HepG2 (cell line): ENCODE measurements around the gene DDX17. TPM values are rescaled to one million over a fixed set of nuclear protein-coding genes. Genes with fewer than 3 reads are reported as not detected.

Source experiments
- AGO1 ChIP-seq: fragments of 200-400 bp; formaldehyde crosslinking; IDR thresholded peaks from 2 replicates; pipeline ENCODE4 v1.6.1; 2017; ENCODE audit warnings: mild to moderate bottlenecking, low read depth, low read length, moderate library complexity; ENCODE audit not compliant: poor library complexity, severe bottlenecking
- BORCS8-MEF2B ChIP-seq: sonication (generic); formaldehyde crosslinking; IDR thresholded peaks from 2 replicates; pipeline ENCODE4 v1.8.0; 2022; ENCODE audit warnings: mild to moderate bottlenecking, missing genetic modification reagents
- CBX1 ChIP-seq: IDR thresholded peaks from one replicate; pipeline ENCODE4 v1.6.1; 2016; ENCODE audit warnings: antibody characterized with exemption, low read depth
- HHEX ChIP-seq: IDR thresholded peaks from 2 replicates; pipeline ENCODE4 v1.6.1; 2016; ENCODE audit warnings: control low read depth
- PAX8 ChIP-seq: sonication (generic); formaldehyde crosslinking; IDR thresholded peaks from 2 replicates; pipeline ENCODE4 v1.8.0; 2022; ENCODE audit warnings: mild to moderate bottlenecking, missing genetic modification reagents, borderline replicate concordance
- PHF8 ChIP-seq: sonication (generic); formaldehyde crosslinking; IDR thresholded peaks from 2 replicates; pipeline ENCODE4 v1.5.0; 2020; ENCODE audit warnings: missing genetic modification reagents
- SOX5 ChIP-seq: IDR thresholded peaks from 2 replicates; pipeline ENCODE4 v1.6.1; 2016; ENCODE audit warnings: borderline replicate concordance
- THAP11 ChIP-seq: IDR thresholded peaks from 2 replicates; pipeline ENCODE4 v1.6.1; 2016; ENCODE audit warnings: missing biosample characterization, missing genetic modification reagents
- ZNF34 ChIP-seq: sonication (generic); formaldehyde crosslinking; IDR thresholded peaks from 2 replicates; pipeline ENCODE4 v1.4.0; 2020; ENCODE audit warnings: mild to moderate bottlenecking, missing genetic modification reagents, borderline replicate concordance
- polyA plus RNA-seq, 8 experiments: library from polyadenylated mRNA; depleted of rRNA in 3 of 8; stranded (reverse) in 7 of 8; unstranded in 1 of 8; fragments of >200 nt; fragmentation: Illumina TruSeq in 4 of 8; extraction: Trizol in 4 of 8; gene quantifications; 2 replicates each; pipeline versions ENCODE4 v1.2.1 to v1.2.3, GENCODE V29; 2011 to 2016; ENCODE audit warnings: low read depth in 4 of 8, missing spikeins in 1 of 8, mixed read lengths in 1 of 8; ENCODE audit not compliant: insufficient read depth in 1 of 8
- total RNA-seq, 5 experiments: library from RNA; depleted of rRNA; stranded (reverse); fragments of >200 nt; fragmentation: Illumina TruSeq; extraction: Trizol; gene quantifications; 2 replicates each; pipeline ENCODE4 v1.2.3, GENCODE V29; 2016; ENCODE audit warnings: low read depth in 1 of 5
- TF ChIP-seq, protein P1 (sequence below): sonication (generic); formaldehyde crosslinking; IDR thresholded peaks from 2 replicates; pipeline ENCODE4 v1.4.0; 2020; ENCODE audit warnings: low read depth, mild to moderate bottlenecking, missing genetic modification reagents
- TF ChIP-seq, protein P2 (sequence below): sonication (generic); formaldehyde crosslinking; IDR thresholded peaks from 2 replicates; pipeline ENCODE4 v1.4.0; 2020; ENCODE audit warnings: missing genetic modification reagents
- TF ChIP-seq, protein P3 (sequence below): sonication (generic); formaldehyde crosslinking; IDR thresholded peaks from 2 replicates; pipeline ENCODE4 v1.4.0; 2020; ENCODE audit warnings: missing genetic modification reagents; ENCODE audit errors: not compliant biosample characterization
- TF ChIP-seq, protein P4 (sequence below): sonication (generic); formaldehyde crosslinking; IDR thresholded peaks from 2 replicates; pipeline ENCODE4 v1.5.1; 2020; ENCODE audit warnings: mild to moderate bottlenecking, missing genetic modification reagents, moderate library complexity
- TF ChIP-seq, protein P5 (sequence below): sonication (generic); formaldehyde crosslinking; IDR thresholded peaks from 2 replicates; pipeline ENCODE4 v1.4.0; 2020; ENCODE audit warnings: missing genetic modification reagents, borderline replicate concordance

Gene DDX17
- total and polyA plus RNA-seq, 2 of the 13 experiments (the other 11 are each of a cell fraction or from before 2014, with no cell fraction given) = 238 to 344 TPM

DNA sequence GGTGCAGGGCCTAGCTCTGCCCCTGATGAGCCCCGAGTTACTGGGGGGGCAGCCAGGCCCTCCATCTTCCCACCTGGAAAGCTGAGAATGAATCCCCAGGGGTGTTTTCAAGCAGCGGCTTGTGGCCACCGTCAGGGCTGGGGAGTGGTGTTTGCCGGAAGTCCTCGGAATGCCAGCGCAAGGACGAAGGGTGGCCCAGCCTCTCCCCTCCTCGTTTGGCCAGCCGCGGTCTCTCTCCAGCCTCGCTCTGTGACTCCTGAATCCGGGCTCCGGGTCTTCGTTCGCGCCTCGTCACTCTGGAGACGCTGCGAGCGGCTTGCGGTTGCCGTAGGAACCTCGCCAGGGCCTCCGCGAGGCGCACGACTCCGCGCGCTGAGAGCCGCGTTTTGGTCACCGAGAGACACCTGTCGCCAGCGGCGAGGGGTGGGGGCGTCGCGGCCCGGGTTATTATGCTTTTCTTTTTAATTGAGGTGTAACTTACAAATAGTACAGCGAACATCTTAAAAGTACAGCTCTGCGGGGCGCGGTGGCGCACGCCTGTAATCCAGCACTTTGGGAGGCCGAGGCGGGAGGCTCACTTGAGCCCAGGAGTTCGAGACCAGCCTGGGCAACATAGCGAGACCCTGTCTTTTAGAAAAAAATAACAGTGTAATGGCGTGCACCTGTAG, 44.6 kb downstream of the DDX17 start (continued):
- TF ChIP-seq, protein P1, sequence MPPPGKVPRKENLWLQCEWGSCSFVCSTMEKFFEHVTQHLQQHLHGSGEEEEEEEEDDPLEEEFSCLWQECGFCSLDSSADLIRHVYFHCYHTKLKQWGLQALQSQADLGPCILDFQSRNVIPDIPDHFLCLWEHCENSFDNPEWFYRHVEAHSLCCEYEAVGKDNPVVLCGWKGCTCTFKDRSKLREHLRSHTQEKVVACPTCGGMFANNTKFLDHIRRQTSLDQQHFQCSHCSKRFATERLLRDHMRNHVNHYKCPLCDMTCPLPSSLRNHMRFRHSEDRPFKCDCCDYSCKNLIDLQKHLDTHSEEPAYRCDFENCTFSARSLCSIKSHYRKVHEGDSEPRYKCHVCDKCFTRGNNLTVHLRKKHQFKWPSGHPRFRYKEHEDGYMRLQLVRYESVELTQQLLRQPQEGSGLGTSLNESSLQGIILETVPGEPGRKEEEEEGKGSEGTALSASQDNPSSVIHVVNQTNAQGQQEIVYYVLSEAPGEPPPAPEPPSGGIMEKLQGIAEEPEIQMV (CRISPR knock-in tag) = no peak
- no peak for TF ChIP-seq HHEX
- peak; percentile 39 for TF ChIP-seq PHF8 (CRISPR knock-in tag)
- peak; percentile 67; the same call in 1 of the 2 replicates for TF ChIP-seq THAP11 (CRISPR knock-in tag)
- TF ChIP-seq, protein P2, sequence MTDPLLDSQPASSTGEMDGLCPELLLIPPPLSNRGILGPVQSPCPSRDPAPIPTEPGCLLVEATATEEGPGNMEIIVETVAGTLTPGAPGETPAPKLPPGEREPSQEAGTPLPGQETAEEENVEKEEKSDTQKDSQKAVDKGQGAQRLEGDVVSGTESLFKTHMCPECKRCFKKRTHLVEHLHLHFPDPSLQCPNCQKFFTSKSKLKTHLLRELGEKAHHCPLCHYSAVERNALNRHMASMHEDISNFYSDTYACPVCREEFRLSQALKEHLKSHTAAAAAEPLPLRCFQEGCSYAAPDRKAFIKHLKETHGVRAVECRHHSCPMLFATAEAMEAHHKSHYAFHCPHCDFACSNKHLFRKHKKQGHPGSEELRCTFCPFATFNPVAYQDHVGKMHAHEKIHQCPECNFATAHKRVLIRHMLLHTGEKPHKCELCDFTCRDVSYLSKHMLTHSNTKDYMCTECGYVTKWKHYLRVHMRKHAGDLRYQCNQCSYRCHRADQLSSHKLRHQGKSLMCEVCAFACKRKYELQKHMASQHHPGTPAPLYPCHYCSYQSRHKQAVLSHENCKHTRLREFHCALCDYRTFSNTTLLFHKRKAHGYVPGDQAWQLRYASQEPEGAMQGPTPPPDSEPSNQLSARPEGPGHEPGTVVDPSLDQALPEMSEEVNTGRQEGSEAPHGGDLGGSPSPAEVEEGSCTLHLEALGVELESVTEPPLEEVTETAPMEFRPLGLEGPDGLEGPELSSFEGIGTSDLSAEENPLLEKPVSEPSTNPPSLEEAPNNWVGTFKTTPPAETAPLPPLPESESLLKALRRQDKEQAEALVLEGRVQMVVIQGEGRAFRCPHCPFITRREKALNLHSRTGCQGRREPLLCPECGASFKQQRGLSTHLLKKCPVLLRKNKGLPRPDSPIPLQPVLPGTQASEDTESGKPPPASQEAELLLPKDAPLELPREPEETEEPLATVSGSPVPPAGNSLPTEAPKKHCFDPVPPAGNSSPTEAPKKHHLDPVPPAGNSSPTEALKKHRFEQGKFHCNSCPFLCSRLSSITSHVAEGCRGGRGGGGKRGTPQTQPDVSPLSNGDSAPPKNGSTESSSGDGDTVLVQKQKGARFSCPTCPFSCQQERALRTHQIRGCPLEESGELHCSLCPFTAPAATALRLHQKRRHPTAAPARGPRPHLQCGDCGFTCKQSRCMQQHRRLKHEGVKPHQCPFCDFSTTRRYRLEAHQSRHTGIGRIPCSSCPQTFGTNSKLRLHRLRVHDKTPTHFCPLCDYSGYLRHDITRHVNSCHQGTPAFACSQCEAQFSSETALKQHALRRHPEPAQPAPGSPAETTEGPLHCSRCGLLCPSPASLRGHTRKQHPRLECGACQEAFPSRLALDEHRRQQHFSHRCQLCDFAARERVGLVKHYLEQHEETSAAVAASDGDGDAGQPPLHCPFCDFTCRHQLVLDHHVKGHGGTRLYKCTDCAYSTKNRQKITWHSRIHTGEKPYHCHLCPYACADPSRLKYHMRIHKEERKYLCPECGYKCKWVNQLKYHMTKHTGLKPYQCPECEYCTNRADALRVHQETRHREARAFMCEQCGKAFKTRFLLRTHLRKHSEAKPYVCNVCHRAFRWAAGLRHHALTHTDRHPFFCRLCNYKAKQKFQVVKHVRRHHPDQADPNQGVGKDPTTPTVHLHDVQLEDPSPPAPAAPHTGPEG (CRISPR knock-in tag) = 0 out of 2 replicates have a peak, but pooled peaks have one; percentile 37
- TF ChIP-seq ZNF34 (CRISPR knock-in tag) = no peak
- TF ChIP-seq AGO1 = peak; percentile 64
- TF ChIP-seq BORCS8-MEF2B (CRISPR knock-in tag) = peak; percentile 76; the same call in 1 of the 2 replicates
- TF ChIP-seq, protein P3, sequence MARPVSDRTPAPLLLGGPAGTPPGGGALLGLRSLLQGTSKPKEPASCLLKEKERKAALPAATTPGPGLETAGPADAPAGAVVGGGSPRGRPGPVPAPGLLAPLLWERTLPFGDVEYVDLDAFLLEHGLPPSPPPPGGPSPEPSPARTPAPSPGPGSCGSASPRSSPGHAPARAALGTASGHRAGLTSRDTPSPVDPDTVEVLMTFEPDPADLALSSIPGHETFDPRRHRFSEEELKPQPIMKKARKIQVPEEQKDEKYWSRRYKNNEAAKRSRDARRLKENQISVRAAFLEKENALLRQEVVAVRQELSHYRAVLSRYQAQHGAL (CRISPR knock-in tag) = peak; percentile 73
- TF ChIP-seq, protein P4, sequence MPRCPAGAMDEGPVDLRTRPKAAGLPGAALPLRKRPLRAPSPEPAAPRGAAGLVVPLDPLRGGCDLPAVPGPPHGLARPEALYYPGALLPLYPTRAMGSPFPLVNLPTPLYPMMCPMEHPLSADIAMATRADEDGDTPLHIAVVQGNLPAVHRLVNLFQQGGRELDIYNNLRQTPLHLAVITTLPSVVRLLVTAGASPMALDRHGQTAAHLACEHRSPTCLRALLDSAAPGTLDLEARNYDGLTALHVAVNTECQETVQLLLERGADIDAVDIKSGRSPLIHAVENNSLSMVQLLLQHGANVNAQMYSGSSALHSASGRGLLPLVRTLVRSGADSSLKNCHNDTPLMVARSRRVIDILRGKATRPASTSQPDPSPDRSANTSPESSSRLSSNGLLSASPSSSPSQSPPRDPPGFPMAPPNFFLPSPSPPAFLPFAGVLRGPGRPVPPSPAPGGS (CRISPR knock-in tag) = no peak; the same call in 1 of the 2 replicates
- no peak for TF ChIP-seq PAX8 (CRISPR knock-in tag)
- TF ChIP-seq, protein P5, sequence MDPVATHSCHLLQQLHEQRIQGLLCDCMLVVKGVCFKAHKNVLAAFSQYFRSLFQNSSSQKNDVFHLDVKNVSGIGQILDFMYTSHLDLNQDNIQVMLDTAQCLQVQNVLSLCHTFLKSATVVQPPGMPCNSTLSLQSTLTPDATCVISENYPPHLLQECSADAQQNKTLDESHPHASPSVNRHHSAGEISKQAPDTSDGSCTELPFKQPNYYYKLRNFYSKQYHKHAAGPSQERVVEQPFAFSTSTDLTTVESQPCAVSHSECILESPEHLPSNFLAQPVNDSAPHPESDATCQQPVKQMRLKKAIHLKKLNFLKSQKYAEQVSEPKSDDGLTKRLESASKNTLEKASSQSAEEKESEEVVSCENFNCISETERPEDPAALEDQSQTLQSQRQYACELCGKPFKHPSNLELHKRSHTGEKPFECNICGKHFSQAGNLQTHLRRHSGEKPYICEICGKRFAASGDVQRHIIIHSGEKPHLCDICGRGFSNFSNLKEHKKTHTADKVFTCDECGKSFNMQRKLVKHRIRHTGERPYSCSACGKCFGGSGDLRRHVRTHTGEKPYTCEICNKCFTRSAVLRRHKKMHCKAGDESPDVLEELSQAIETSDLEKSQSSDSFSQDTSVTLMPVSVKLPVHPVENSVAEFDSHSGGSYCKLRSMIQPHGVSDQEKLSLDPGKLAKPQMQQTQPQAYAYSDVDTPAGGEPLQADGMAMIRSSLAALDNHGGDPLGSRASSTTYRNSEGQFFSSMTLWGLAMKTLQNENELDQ (CRISPR knock-in tag) = no peak
- TF ChIP-seq CBX1 = peak; percentile 41
- TF ChIP-seq SOX5 = 0 out of 2 replicates have a peak, but pooled peaks have one; percentile 20
